AG04450 (cell line): ENCODE results near the gene OR2T8. TPM values are rescaled to one million over a fixed set of nuclear protein-coding genes. Genes with fewer than 3 reads are reported as not detected.

Source experiments
- CTCF ChIA-PET: fragments of 300-600, 350-600 bp; formaldehyde crosslinking; extraction: SDS; loops from one replicate; lab custom pipeline; 2022; ENCODE audit warnings: antibody characterized with exemption, inconsistent platforms; lab: Charles Lee
- POLR2A ChIA-PET: fragments of 350-600 bp; formaldehyde crosslinking; extraction: SDS; loops from one replicate; lab custom pipeline; 2021; ENCODE audit warnings: antibody characterized with exemption, inconsistent platforms; lab: Yijun Ruan, JAX
- DNase-seq: peaks from one replicate; pipeline ENCODE4 v3.0.0-alpha.2; 2011; ENCODE audit warnings: low read depth, low spot score
- H3K27ac ChIP-seq: one replicate; pipeline ENCODE4 v1.5.1; 2012; ENCODE audit warnings: low read depth, low read length, control low read depth
- H3K27me3 ChIP-seq: one replicate; pipeline ENCODE4 v1.6.0; 2012; ENCODE audit warnings: low read length; ENCODE audit not compliant: control insufficient read depth, insufficient read depth
- H3K4me3 ChIP-seq: 2 replicates; pipeline ENCODE4 v1.5.1; 2011; ENCODE audit warnings: mild to moderate bottlenecking, low read depth, low read length, control low read depth
- H3K9me3 ChIP-seq: 2 replicates; pipeline ENCODE4 v1.5.1; 2012; ENCODE audit warnings: low read length; ENCODE audit not compliant: control insufficient read depth, insufficient read depth
- polyA plus RNA-seq: library from polyadenylated mRNA; depleted of rRNA; stranded (reverse); fragments of >200 nt; gene quantifications from 2 replicates; pipeline ENCODE4 v1.2.3, GENCODE V29; 2011
- TF ChIP-seq, protein P1 (sequence below): IDR thresholded peaks from 2 replicates; pipeline ENCODE4 v1.5.1; 2011; ENCODE audit warnings: low read depth, low read length, control low read depth, inconsistent platforms

Gene OR2T8
- polyA plus RNA-seq, 1 experiment, result not detected

DNA sequence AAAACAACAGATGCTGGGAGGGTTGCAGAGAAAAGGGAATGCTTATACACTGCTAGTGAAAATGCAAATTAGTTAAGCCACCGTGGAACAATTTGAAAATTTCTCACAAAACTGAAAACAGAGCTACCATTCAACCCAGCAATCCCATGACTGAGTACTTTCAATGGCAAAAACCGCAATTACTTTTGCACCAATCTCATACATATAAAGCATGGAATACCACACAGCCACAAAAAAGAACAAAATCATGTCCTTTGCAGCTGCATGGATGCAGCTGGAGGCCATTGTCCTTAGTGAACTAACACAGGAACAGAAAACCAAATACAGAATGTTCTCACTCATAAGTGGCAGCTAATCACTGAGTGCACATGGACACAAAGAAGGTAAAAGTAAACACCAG is 6.3 kb upstream of the OR2T8 start:
- Histone ChIP-seq H3K27ac (no peak overlapping the region), H3K9me3 (peaks cover 15% of the 10 kb centered on the region), H3K4me3 (no peak overlapping the region), H3K27me3 (no peaks in the 10 kb centered on the region)
- no peak for DNase-seq
- TF ChIP-seq, protein P1, sequence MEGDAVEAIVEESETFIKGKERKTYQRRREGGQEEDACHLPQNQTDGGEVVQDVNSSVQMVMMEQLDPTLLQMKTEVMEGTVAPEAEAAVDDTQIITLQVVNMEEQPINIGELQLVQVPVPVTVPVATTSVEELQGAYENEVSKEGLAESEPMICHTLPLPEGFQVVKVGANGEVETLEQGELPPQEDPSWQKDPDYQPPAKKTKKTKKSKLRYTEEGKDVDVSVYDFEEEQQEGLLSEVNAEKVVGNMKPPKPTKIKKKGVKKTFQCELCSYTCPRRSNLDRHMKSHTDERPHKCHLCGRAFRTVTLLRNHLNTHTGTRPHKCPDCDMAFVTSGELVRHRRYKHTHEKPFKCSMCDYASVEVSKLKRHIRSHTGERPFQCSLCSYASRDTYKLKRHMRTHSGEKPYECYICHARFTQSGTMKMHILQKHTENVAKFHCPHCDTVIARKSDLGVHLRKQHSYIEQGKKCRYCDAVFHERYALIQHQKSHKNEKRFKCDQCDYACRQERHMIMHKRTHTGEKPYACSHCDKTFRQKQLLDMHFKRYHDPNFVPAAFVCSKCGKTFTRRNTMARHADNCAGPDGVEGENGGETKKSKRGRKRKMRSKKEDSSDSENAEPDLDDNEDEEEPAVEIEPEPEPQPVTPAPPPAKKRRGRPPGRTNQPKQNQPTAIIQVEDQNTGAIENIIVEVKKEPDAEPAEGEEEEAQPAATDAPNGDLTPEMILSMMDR, result no peak
- ChIA-PET CTCF (no interaction called here), POLR2A (no interaction called here)

DNA sequence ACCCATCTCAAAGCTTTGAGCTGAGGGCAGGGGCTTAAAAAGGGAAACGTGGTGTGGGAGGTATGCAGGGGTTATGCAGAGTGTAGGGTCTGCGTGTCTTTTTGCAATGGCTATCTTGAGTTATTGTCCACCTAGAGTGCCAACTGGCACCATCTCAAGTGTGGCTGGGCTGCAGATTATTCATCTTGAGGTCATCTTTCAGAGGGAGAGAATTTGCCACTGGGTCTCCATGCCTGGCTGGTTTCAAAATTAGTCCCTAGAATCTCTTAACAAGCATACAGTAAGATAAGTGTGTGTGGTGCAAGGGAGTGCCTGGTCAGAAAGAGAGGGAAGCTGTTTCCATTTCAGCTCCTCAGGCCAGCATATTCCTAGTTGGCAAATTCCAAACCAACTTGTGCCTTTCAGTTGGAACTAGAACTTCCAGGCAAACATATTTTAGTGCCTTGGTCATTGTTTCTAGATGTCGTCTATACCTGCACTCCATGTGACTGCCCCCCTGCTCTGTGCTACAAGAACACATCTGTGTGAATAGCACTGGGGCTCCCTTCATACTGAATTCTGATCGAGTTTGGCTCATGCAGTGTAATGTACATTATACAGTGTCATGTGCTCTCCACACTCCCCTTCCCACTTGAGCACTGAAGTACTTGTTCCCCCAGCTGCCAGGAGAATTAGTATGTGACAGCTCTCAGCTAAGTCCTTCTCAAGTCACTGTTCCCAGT is 5.0 kb upstream of the OR2T8 start:
- CTCF ChIA-PET, result no interaction called here
- no peak overlapping the region for H3K4me3 ChIP-seq
- peaks cover 15% of the 10 kb centered on the region for H3K9me3 ChIP-seq
- no peak overlapping the region for H3K27ac ChIP-seq
- TF ChIP-seq, protein P1, result no peak
- POLR2A ChIA-PET, result no interaction called here
- no peaks in the 10 kb centered on the region for H3K27me3 ChIP-seq
- no peak for DNase-seq

DNA sequence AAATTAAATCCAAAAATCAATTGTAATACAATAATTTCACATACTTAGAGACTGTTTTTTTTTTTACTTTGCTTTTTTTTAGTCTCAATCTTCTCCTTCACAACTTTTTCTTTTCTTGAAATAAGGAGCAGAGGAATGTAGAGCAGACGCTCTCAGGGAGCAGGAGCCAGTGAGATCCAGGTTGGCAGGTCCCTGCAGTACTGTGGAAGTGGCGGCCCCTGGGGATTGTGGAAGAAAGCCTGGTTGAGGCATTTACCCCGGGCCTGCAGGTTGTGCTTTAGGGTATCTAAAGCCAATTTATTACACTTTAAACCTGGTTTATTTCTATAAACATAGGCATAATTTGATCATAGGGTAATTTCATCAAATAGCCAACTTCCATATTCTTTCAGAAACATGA is 3.9 kb downstream of the OR2T8 start:
- no peak overlapping the region for H3K4me3 ChIP-seq
- no peaks in the 10 kb centered on the region for H3K27me3 ChIP-seq
- POLR2A ChIA-PET, result no interaction called here
- DNase-seq, result no peak
- CTCF ChIA-PET, result no interaction called here
- TF ChIP-seq, protein P1, result no peak
- H3K9me3 ChIP-seq, result peaks cover 6% of the 10 kb centered on the region
- H3K27ac ChIP-seq, result no peak overlapping the region

- no peaks in the 10 kb centered on the region for H3K27me3 ChIP-seq
- H3K9me3 ChIP-seq, result peaks cover 6% of the 10 kb centered on the region
- ChIA-PET POLR2A (no interaction called here), CTCF (no interaction called here)
- no peak for DNase-seq
- H3K4me3 ChIP-seq, result no peak within 1 kb of the TSS
- no peak within 1 kb of the TSS for H3K27ac ChIP-seq
- TF ChIP-seq, protein P1, result no peak
Measured at GRCh38 chr1:247924868-247925267, 4.8 kb downstream of the OR2T8 start, which contains the start of gene OR2AJ1. Gene OR2AJ1 (plus strand): TSS chr1:247924889. CDS start chr1:247933769, 8,880 bp downstream.

GRCh38 chr1:247933989-247934388 is 13.9 kb downstream of the OR2T8 start:
- peaks cover 24% of the 10 kb centered on the region for H3K9me3 ChIP-seq
- no peak overlapping the region for H3K27ac ChIP-seq
- DNase-seq, result no peak
- TF ChIP-seq, protein P1, result no peak
- ChIA-PET POLR2A (no interaction called here), CTCF (no interaction called here)
- H3K27me3 ChIP-seq, result no peaks in the 10 kb centered on the region
- no peak overlapping the region for H3K4me3 ChIP-seq
